Middle frontal gyrus (tissue), 1 donor: ENCODE results near the gene CNNM2.
A peak's percentile ranks its signal among the peaks of the same experiment; 100 is the strongest.
"Not testable (repeated sequence)": the region's sequence is repeated elsewhere in the genome, so short reads cannot be mapped to it uniquely, and the experiment has no call there.

Experiments used
- DNase-seq: peaks from one replicate; pipeline ENCODE4 v3.0.0-alpha.2; 2015; ENCODE audit warnings: low spot score; ENCODE audit errors: extremely low spot score

CNNM2 gene

GRCh38 chr10:103040418-103040817 is 122.3 kb downstream of the CNNM2 start:
- no peak for DNase-seq

- DNase-seq, result no peak
Observed at GRCh38 chr10:103041391-103041790, 123.3 kb downstream of the CNNM2 start.

GRCh38 chr10:103042129-103042528 is 124.0 kb downstream of the CNNM2 start:
- DNase-seq, result no peak

- DNase-seq, result no peak
Observed at GRCh38 chr10:103042908-103043307, 124.8 kb downstream of the CNNM2 start.

GRCh38 chr10:103044942-103045489 is 126.9 kb downstream of the CNNM2 start:
- no peak for DNase-seq

- DNase-seq, result no peak
Observed at GRCh38 chr10:103045961-103046360, 127.9 kb downstream of the CNNM2 start.

- no peak for DNase-seq
Observed at GRCh38 chr10:103047381-103047780, 129.3 kb downstream of the CNNM2 start.

- DNase-seq, result no peak
Observed at GRCh38 chr10:103049237-103049636, 131.1 kb downstream of the CNNM2 start.

- peak; percentile 27 for DNase-seq
Observed at GRCh38 chr10:103053659-103054581, 135.8 kb downstream of the CNNM2 start.

GRCh38 chr10:103054621-103055020 is 136.5 kb downstream of the CNNM2 start:
- DNase-seq, result no peak

- DNase-seq, result no peak
Observed at GRCh38 chr10:103055105-103055504, 137.0 kb downstream of the CNNM2 start.

GRCh38 chr10:103058034-103058433 is 139.9 kb downstream of the CNNM2 start:
- no peak for DNase-seq

- DNase-seq, result no peak
Observed at GRCh38 chr10:103060575-103060974, 142.5 kb downstream of the CNNM2 start.

GRCh38 chr10:103062854-103063590 is 144.9 kb downstream of the CNNM2 start:
- no peak for DNase-seq

- no peak for DNase-seq
Observed at GRCh38 chr10:103064956-103065355, 146.9 kb downstream of the CNNM2 start.

GRCh38 chr10:103066141-103067098 is 148.3 kb downstream of the CNNM2 start:
- DNase-seq, result no peak

- DNase-seq, result not testable (repeated sequence)
Observed at GRCh38 chr10:103067099-103067477, 149.0 kb downstream of the CNNM2 start.

- DNase-seq, result no peak
Observed at GRCh38 chr10:103067484-103067883, 149.4 kb downstream of the CNNM2 start.

- no peak for DNase-seq
Observed at GRCh38 chr10:103067956-103068355, 149.9 kb downstream of the CNNM2 start.

- no peak for DNase-seq
Observed at GRCh38 chr10:103069453-103070331, 151.6 kb downstream of the CNNM2 start.
